OCI-LY3 (cell line): ENCODE measurements around the gene PIBF1.

ENCODE experiments used
- H2AFZ ChIP-seq: fragments of 200-600, 300-600 bp; shearing (Covaris generic); 2 replicates; pipeline ENCODE4 v1.6.0; 2014; ENCODE audit warnings: antibody characterized with exemption, low read depth, low read length
- H3K27ac ChIP-seq: fragments of 200-600, 300-600 bp; sonication (generic); 2 replicates; pipeline ENCODE4 v1.5.1; 2014; ENCODE audit warnings: mild to moderate bottlenecking, low read length, moderate library complexity, mixed read lengths
- H3K27me3 ChIP-seq: fragments of 200-600, 300-600 bp; sonication (generic); 2 replicates; pipeline ENCODE4 v1.6.1; 2014; ENCODE audit warnings: low read depth, low read length, mixed read lengths
- H3K36me3 ChIP-seq: fragments of 200-600, 300-600 bp; sonication (generic); replicated peaks from 2 replicates; pipeline ENCODE3; 2014; ENCODE audit warnings: low read depth, low read length, mixed read lengths
- H3K4me1 ChIP-seq: fragments of 300-600, 200-600 bp; sonication (generic); 2 replicates; pipeline ENCODE4 v1.6.1; 2014; ENCODE audit warnings: low read length, mixed read lengths
- H3K4me2 ChIP-seq: fragments of 200-600, 300-600 bp; sonication (generic); 2 replicates; pipeline ENCODE4 v1.6.1; 2014; ENCODE audit warnings: low read length, mixed read lengths
- H3K4me3 ChIP-seq: fragments of 300-600, 200-600 bp; sonication (generic); 2 replicates; pipeline ENCODE4 v1.5.1; 2014; ENCODE audit warnings: antibody characterized with exemption, mild to moderate bottlenecking, low read length, moderate library complexity
- H3K79me2 ChIP-seq: fragments of 300-600, 200-600 bp; shearing (Covaris generic); 2 replicates; pipeline ENCODE4 v1.6.1; 2014; ENCODE audit warnings: mild to moderate bottlenecking, low read length, mixed read lengths
- H3K9ac ChIP-seq: fragments of 300-600, 200-600 bp; shearing (Covaris generic); 2 replicates; pipeline ENCODE4 v1.6.0; 2014; ENCODE audit warnings: mild to moderate bottlenecking, low read length, moderate library complexity
- H3K9me3 ChIP-seq: fragments of 200-600, 300-600 bp; shearing (Covaris generic); 2 replicates; pipeline ENCODE4 v1.6.1; 2014; ENCODE audit warnings: low read length, mixed read lengths; ENCODE audit not compliant: insufficient read depth
- H4K20me1 ChIP-seq: fragments of 200-600, 300-600 bp; sonication (generic); 2 replicates; pipeline ENCODE4 v1.6.1; 2016; ENCODE audit warnings: low read length, mixed read lengths; ENCODE audit not compliant: insufficient read depth
- CTCF ChIP-seq: fragments of 200-600, 300-600 bp; sonication (generic); IDR thresholded peaks from 2 replicates; pipeline ENCODE4 v1.5.1; 2014; ENCODE audit warnings: antibody characterized with exemption, low read length, low read depth
- EZH2phosphoT487 ChIP-seq: fragments of 200-600 bp; shearing (Covaris generic); IDR thresholded peaks from 2 replicates; pipeline ENCODE4 v1.6.1; 2018; ENCODE audit warnings: antibody characterized with exemption, mixed run types, low read depth

PIBF1 gene

GRCh38 chr13:72952529-72953141 is 170.7 kb downstream of the PIBF1 start:
- H4K20me1 ChIP-seq = no peaks in the 10 kb centered on the region
- TF ChIP-seq EZH2phosphoT487 = no peak
- peak; percentile 18; the same call in 1 of the 2 replicates for TF ChIP-seq CTCF
- no peak overlapping the region for H2AFZ ChIP-seq
- H3K9me3 ChIP-seq = no peaks in the 10 kb centered on the region
- no peaks in the 10 kb centered on the region for H3K27me3 ChIP-seq
- no peak overlapping the region for H3K4me3 ChIP-seq
- no peak overlapping the region for H3K4me2 ChIP-seq
- no peaks in the 10 kb centered on the region for H3K4me1 ChIP-seq
- no peaks in the 10 kb centered on the region for H3K79me2 ChIP-seq
- no peak overlapping the region for H3K27ac ChIP-seq
- H3K9ac ChIP-seq = no peak overlapping the region
- H3K36me3 ChIP-seq = peaks cover 18% of the 10 kb centered on the region

- Histone ChIP-seq H3K4me3 (no peak overlapping the region), H3K27me3 (no peaks in the 10 kb centered on the region), H2AFZ (no peak overlapping the region), H3K4me1 (no peaks in the 10 kb centered on the region), H4K20me1 (no peaks in the 10 kb centered on the region), H3K9me3 (no peaks in the 10 kb centered on the region), H3K9ac (no peak overlapping the region), H3K4me2 (no peak overlapping the region), H3K36me3 (peaks cover 14% of the 10 kb centered on the region), H3K27ac (no peak overlapping the region), H3K79me2 (no peaks in the 10 kb centered on the region)
- TF ChIP-seq CTCF (no peak), EZH2phosphoT487 (no peak)
These were observed 171.5 kb downstream of the PIBF1 start for GRCh38 chr13:72953391-72953965.

- no peak overlapping the region for H3K9ac ChIP-seq
- H3K9me3 ChIP-seq = no peaks in the 10 kb centered on the region
- H3K27me3 ChIP-seq = no peaks in the 10 kb centered on the region
- no peaks in the 10 kb centered on the region for H4K20me1 ChIP-seq
- H3K4me1 ChIP-seq = peaks cover 12% of the 10 kb centered on the region
- no peak overlapping the region for H3K4me2 ChIP-seq
- H3K4me3 ChIP-seq = no peak overlapping the region
- TF ChIP-seq CTCF (no peak), EZH2phosphoT487 (no peak)
- H3K36me3 ChIP-seq = peaks cover 10% of the 10 kb centered on the region
- H2AFZ ChIP-seq = no peak overlapping the region
- no peaks in the 10 kb centered on the region for H3K79me2 ChIP-seq
- H3K27ac ChIP-seq = no peak overlapping the region
These were observed 177.7 kb downstream of the PIBF1 start for GRCh38 chr13:72959643-72960042.

GRCh38 chr13:72960114-72960513 is 178.2 kb downstream of the PIBF1 start:
- Histone ChIP-seq H3K27ac (no peak overlapping the region), H3K9me3 (no peaks in the 10 kb centered on the region), H3K36me3 (peaks cover 12% of the 10 kb centered on the region), H3K4me2 (no peak overlapping the region), H2AFZ (no peak overlapping the region), H3K9ac (no peak overlapping the region), H3K4me3 (no peak overlapping the region), H3K4me1 (peaks cover 12% of the 10 kb centered on the region), H4K20me1 (no peaks in the 10 kb centered on the region), H3K79me2 (no peaks in the 10 kb centered on the region), H3K27me3 (no peaks in the 10 kb centered on the region)
- no peak for TF ChIP-seq CTCF
- no peak for TF ChIP-seq EZH2phosphoT487
